HCT116 (cell line): ENCODE measurements around the gene TMEM94. TPM values are rescaled to one million over a fixed set of nuclear protein-coding genes. Genes with fewer than 3 reads are reported as not detected.
"Not testable (repeated sequence)": the region's sequence is repeated elsewhere in the genome, so short reads cannot be mapped to it uniquely, and the experiment has no call there.

Experiments
- ATAC-seq: fragments of 200-7000 bp; cut with Tn5 transposase; 2 replicates; pipeline ENCODE4 v1.9.1; 2020; ENCODE audit warnings: mild to moderate bottlenecking, moderate library complexity
- BruUV-seq: library from RNA; stranded (reverse); fragments of 400-500 nt; replicated peaks from 2 replicates; lab custom pipeline; 2021; lab: Mats Ljungman, UMichigan
- CTCF ChIA-PET: fragments of 300-600 bp; sonication (Branson Sonifier 250); formaldehyde crosslinking; loops from one replicate; lab custom pipeline; 2021; ENCODE audit warnings: antibody characterized with exemption; lab: Charles Lee
- POLR2A ChIA-PET: fragments of 300-600, 350-600 bp; sonication (Branson Sonifier 250); formaldehyde crosslinking; loops from one replicate; lab custom pipeline; 2021; ENCODE audit warnings: antibody characterized with exemption; lab: Charles Lee
- RAD21 ChIA-PET, 2 experiments: fragments of 300-600 bp; sonication (Branson Sonifier 250); formaldehyde crosslinking; loops; one replicate each; lab custom pipeline; 2023; ENCODE audit warnings: low total read pairs in 2 of 2; ENCODE audit not compliant: uncharacterized antibody in 2 of 2, unreplicated experiment in 2 of 2, low non-redundant PET in 1 of 2; lab: Charles Lee
- DNase-seq: peaks from one replicate; pipeline ENCODE4 v3.0.0-alpha.2; 2010; ENCODE audit warnings: low read depth, low spot score
- H2AFZ ChIP-seq: fragments of 200-600 bp; shearing (Covaris generic), sonication (generic); 2 replicates; pipeline ENCODE4 v1.6.1; 2017; ENCODE audit warnings: low read depth, mixed run types, mixed read lengths, antibody characterized with exemption, low read length; ENCODE audit not compliant: poor library complexity, severe bottlenecking
- H3K27ac ChIP-seq: 2 replicates; pipeline ENCODE4 v1.5.1; 2012; ENCODE audit warnings: low read depth, low read length
- H3K27me3 ChIP-seq: fragments of 200-600 bp; sonication (generic); 2 replicates; pipeline ENCODE4 v1.6.1; 2016; ENCODE audit warnings: mixed run types, low read length, mixed read lengths; ENCODE audit not compliant: insufficient read depth
- H3K36me3 ChIP-seq, 2 experiments: fragments of 200-500 bp in 1 of 2; fragments of 200-600 bp in 1 of 2; sonication (Bioruptor generic) in 1 of 2; sonication (generic) in 1 of 2; 2 replicates each; pipeline versions ENCODE4 v1.5.1 to v1.6.1; 2014 to 2016; ENCODE audit warnings: low read length in 2 of 2, inconsistent platforms in 1 of 2, mixed read lengths in 1 of 2, mixed run types in 1 of 2; ENCODE audit not compliant: insufficient read depth in 2 of 2, control insufficient read depth in 1 of 2
- H3K4me1 ChIP-seq, 2 experiments: fragments of 200-600 bp in 1 of 2; sonication (generic) in 1 of 2; 2 replicates each; pipeline versions ENCODE4 v1.5.1 to v1.6.1; 2012 to 2017; ENCODE audit warnings: low read length in 2 of 2, inconsistent platforms in 1 of 2, mild to moderate bottlenecking in 1 of 2, mixed read lengths in 1 of 2, mixed run types in 1 of 2, moderate library complexity in 1 of 2; ENCODE audit not compliant: insufficient read depth in 2 of 2, control insufficient read depth in 1 of 2
- H3K4me2 ChIP-seq: fragments of 200-600 bp; sonication (generic); 2 replicates; pipeline ENCODE4 v1.6.1; 2017; ENCODE audit warnings: mixed run types, low read length, mixed read lengths
- H3K4me3 ChIP-seq, 2 experiments: fragments of 200-600 bp in 1 of 2; sonication (generic) in 1 of 2; replicated peaks in 1 of 2; 2 replicates each; pipeline ENCODE4 v1.5.1; 2011 to 2016; ENCODE audit warnings: low read length in 2 of 2, control low read depth in 1 of 2, low read depth in 1 of 2, mild to moderate bottlenecking in 1 of 2, mixed read lengths in 1 of 2, mixed run types in 1 of 2
- H3K79me2 ChIP-seq: fragments of 200-600 bp; sonication (generic); 2 replicates; pipeline ENCODE4 v1.6.1; 2017; ENCODE audit warnings: mild to moderate bottlenecking, mixed run types, low read length, moderate library complexity, mixed read lengths; ENCODE audit not compliant: insufficient read depth
- H3K9ac ChIP-seq: fragments of 200-600 bp; sonication (generic); 2 replicates; pipeline ENCODE4 v1.6.1; 2016; ENCODE audit warnings: low read length, mixed read lengths
- H3K9me2 ChIP-seq: fragments of 200-600 bp; sonication (generic), shearing (Covaris generic); 2 replicates; pipeline ENCODE4 v1.6.1; 2017; ENCODE audit warnings: mixed run types, mild to moderate bottlenecking, moderate library complexity; ENCODE audit not compliant: insufficient read depth
- H3K9me3 ChIP-seq, 2 experiments: fragments of 200-500 bp in 1 of 2; fragments of 200-600 bp in 1 of 2; sonication (Bioruptor generic) in 1 of 2; sonication (generic) in 1 of 2; 2 replicates each; pipeline ENCODE4 v1.6.1; 2014 to 2017; ENCODE audit warnings: low read length in 2 of 2, mixed read lengths in 2 of 2, inconsistent platforms in 1 of 2, low read depth in 1 of 2, mild to moderate bottlenecking in 1 of 2, mixed run types in 1 of 2, moderate library complexity in 1 of 2; ENCODE audit not compliant: control insufficient read depth in 1 of 2, insufficient read depth in 1 of 2
- H4K20me1 ChIP-seq: fragments of 200-600 bp; sonication (generic), shearing (Covaris generic); 2 replicates; pipeline ENCODE4 v1.6.1; 2017; ENCODE audit warnings: mixed run types, mild to moderate bottlenecking, moderate library complexity; ENCODE audit not compliant: insufficient read depth
- ATF3 ChIP-seq: IDR thresholded peaks from 2 replicates; pipeline ENCODE4 v1.6.1; 2012
- CTCF ChIP-seq, 3 experiments: fragments of 200-600 bp in 1 of 3; sonication (generic) in 1 of 3; IDR thresholded peaks in 2 of 3; conservative IDR thresholded peaks in 1 of 3; 2 replicates each; pipeline ENCODE4 v1.5.1; 2012 to 2017; ENCODE audit warnings: low read depth in 2 of 3, low read length in 2 of 3, antibody characterized with exemption in 1 of 3, borderline replicate concordance in 1 of 3, control low read depth in 1 of 3, mild to moderate bottlenecking in 1 of 3, mixed read lengths in 1 of 3, mixed run types in 1 of 3, moderate library complexity in 1 of 3; ENCODE audit not compliant: insufficient read depth in 1 of 3
- EGR1 ChIP-seq: IDR thresholded peaks from 2 replicates; pipeline ENCODE4 v1.6.1; 2012; ENCODE audit warnings: low read depth
- EZH2phosphoT487 ChIP-seq: fragments of 200-600 bp; IDR thresholded peaks from 2 replicates; pipeline ENCODE4 v1.6.1; 2018; ENCODE audit warnings: antibody characterized with exemption, borderline replicate concordance
- FOSL1 ChIP-seq: IDR thresholded peaks from 2 replicates; pipeline ENCODE4 v1.6.1; 2012; ENCODE audit warnings: low read depth
- JUND ChIP-seq: IDR thresholded peaks from 2 replicates; pipeline ENCODE4 v1.6.1; 2012
- RAD21 ChIP-seq: IDR thresholded peaks from 2 replicates; pipeline ENCODE4 v1.6.1; 2012; ENCODE audit warnings: low read depth, mild to moderate bottlenecking
- SP1 ChIP-seq: IDR thresholded peaks from 2 replicates; pipeline ENCODE4 v1.6.1; 2012; ENCODE audit warnings: low read depth
- SRF ChIP-seq: IDR thresholded peaks from 2 replicates; pipeline ENCODE4 v1.6.1; 2012; ENCODE audit warnings: low read depth
- TCF7L2 ChIP-seq: IDR thresholded peaks from 2 replicates; pipeline ENCODE4 v1.7.0; 2011; ENCODE audit warnings: borderline replicate concordance, inconsistent platforms; ENCODE audit not compliant: insufficient read depth, insufficient read length; ENCODE audit errors: extremely low read depth
- YY1 ChIP-seq: IDR thresholded peaks from 2 replicates; pipeline ENCODE4 v1.6.1; 2011; ENCODE audit warnings: low read length, low read depth, moderate library complexity, mild to moderate bottlenecking; ENCODE audit not compliant: insufficient replicate concordance; ENCODE audit errors: extremely low read depth
- intact Hi-C: fragments of 100-400 bp; cut with micrococcal nuclease; formaldehyde crosslinking; loops from 2 replicates; pipeline ENCODE4 v1.10.0; 2022
- total RNA-seq: library from RNA; stranded (reverse); gene quantifications from one replicate; pipeline ENCODE4 v1.2.1, GENCODE V29; 2021; ENCODE audit not compliant: unreplicated experiment

The TMEM94 gene
- total RNA-seq, 1 experiment from 2014 or later: 75.4 TPM

GRCh38 chr17:75454193-75454592 is 2.2 kb upstream of the TMEM94 start:
- Histone ChIP-seq H3K4me1 (peaks cover 12 to 14% of the 10 kb centered on the region in 2 experiments), H3K36me3 (no peaks in the 10 kb centered on the region), H3K9me2 (no peaks in the 10 kb centered on the region), H3K79me2 (no peaks in the 10 kb centered on the region; the same call in 1 of the 2 replicates), H3K9me3 (no peaks in the 10 kb centered on the region), H3K4me3 (no peak overlapping the region), H3K9ac (no peak overlapping the region), H3K27ac (no peak overlapping the region), H2AFZ (no peak overlapping the region), H4K20me1 (no peaks in the 10 kb centered on the region), H3K27me3 (no peaks in the 10 kb centered on the region), H3K4me2 (no peak overlapping the region)
- ChIA-PET POLR2A (no interaction called here), RAD21 (no interaction called here), CTCF (interaction anchor here (1.4 kb wide), 1 partner anchor 17 kb away, joined by 3 read pairs; no protein-coding TSS in a partner anchor)
- DNase-seq (no peak), ATAC-seq (no peak)
- intact Hi-C loops: no loop called here
- TF ChIP-seq EZH2phosphoT487 (no peak), TCF7L2 (no peak), SRF (no peak), EGR1 (no peak), SP1 (no peak), ATF3 (no peak), RAD21 (no peak), JUND (no peak), CTCF (IDR thresholded peaks at IDR 0.05 in 2 of 3, conservative IDR thresholded peaks at IDR 0.05 in 1 of 3; ENCODE audit: borderline replicate concordance in 1 of 3, insufficient read depth in 1 of 3, low read depth in 2 of 3, low read length in 2 of 3) (no peak), YY1 (no peak), FOSL1 (no peak)
- no TSS peak for BruUV-seq

- H3K9me2 ChIP-seq, H3K4me2 ChIP-seq, DNase-seq, H3K79me2 ChIP-seq, H3K36me3 ChIP-seq, H3K9ac ChIP-seq, H3K4me3 ChIP-seq, H3K9me3 ChIP-seq, H3K27me3 ChIP-seq, BruUV-seq, ATAC-seq, H2AFZ ChIP-seq, POLR2A ChIA-PET, H3K27ac ChIP-seq, RAD21 ChIA-PET, intact Hi-C loops, H4K20me1 ChIP-seq: not testable (repeated sequence)
- H3K4me1 ChIP-seq: peaks cover 12 to 14% of the 10 kb centered on the region in 2 experiments
- CTCF ChIA-PET: interaction anchor here (1.4 kb wide), 1 partner anchor 18 kb away, joined by 3 read pairs; no protein-coding TSS in a partner anchor
Measured at GRCh38 chr17:75454672-75455071, 1.8 kb upstream of the TMEM94 start.
